HepG2 (cell line): ENCODE measurements around the gene SCYGR6. TPM values are rescaled to one million over a fixed set of nuclear protein-coding genes. Genes with fewer than 3 reads are reported as not detected.

ENCODE experiments used
- ARID2 ChIP-seq: sonication (generic); formaldehyde crosslinking; IDR thresholded peaks from 2 replicates; pipeline ENCODE4 v1.8.1; 2022; ENCODE audit warnings: mild to moderate bottlenecking, missing genetic modification reagents, borderline replicate concordance
- CBX2 ChIP-seq, 2 experiments: fragments of 200-600 bp in 1 of 2; sonication (generic); formaldehyde crosslinking in 1 of 2; IDR thresholded peaks; 2 replicates each; pipeline versions ENCODE4 v1.7.0 to v1.8.1; 2018 to 2022; ENCODE audit warnings: low read depth in 2 of 2, low read length in 1 of 2, mild to moderate bottlenecking in 1 of 2, missing genetic modification reagents in 1 of 2
- CCAR2 ChIP-seq: fragments of 200-400 bp; formaldehyde crosslinking; optimal IDR thresholded peaks from 2 replicates; pipeline ENCODE3; 2018; ENCODE audit warnings: low read depth, mild to moderate bottlenecking, low read length, moderate library complexity
- CEBPB ChIP-seq: IDR thresholded peaks from 2 replicates; pipeline ENCODE4 v1.6.1; 2011; ENCODE audit warnings: low read depth, low read length, improper control_type of control experiment, borderline replicate concordance
- ELF3 ChIP-seq: IDR thresholded peaks from 2 replicates; pipeline ENCODE4 v1.6.1; 2016; ENCODE audit warnings: missing genetic modification reagents, missing compliant biosample characterization
- ISL2 ChIP-seq: sonication (generic); formaldehyde crosslinking; IDR thresholded peaks from 2 replicates; pipeline ENCODE4 v1.5.0; 2020; ENCODE audit warnings: missing genetic modification reagents
- KAT7 ChIP-seq: IDR thresholded peaks from 2 replicates; pipeline ENCODE4 v1.6.1; 2018; ENCODE audit warnings: borderline replicate concordance, missing compliant biosample characterization
- MIER3 ChIP-seq: IDR thresholded peaks from 2 replicates; pipeline ENCODE4 v1.6.1; 2016; ENCODE audit warnings: missing compliant biosample characterization, borderline replicate concordance
- NFIC ChIP-seq: IDR thresholded peaks from 2 replicates; pipeline ENCODE4 v1.6.1; 2012; ENCODE audit warnings: mild to moderate bottlenecking, low read length, inconsistent platforms
- REL ChIP-seq: sonication (generic); formaldehyde crosslinking; conservative IDR thresholded peaks from 2 replicates; pipeline ENCODE4 v1.8.0; 2022; ENCODE audit warnings: mild to moderate bottlenecking, missing genetic modification reagents, moderate library complexity
- REST ChIP-seq, 2 experiments: IDR thresholded peaks; 2 replicates each; pipeline ENCODE4 v1.6.1; 2011 to 2012; ENCODE audit warnings: low read length in 2 of 2, borderline replicate concordance in 1 of 2, low read depth in 1 of 2, mild to moderate bottlenecking in 1 of 2, moderate library complexity in 1 of 2
- SMARCE1 ChIP-seq: fragments of 450-650 bp; IDR thresholded peaks from 2 replicates; pipeline ENCODE4 v1.6.1; 2017; ENCODE audit warnings: borderline replicate concordance
- SP1 ChIP-seq, 2 experiments: fragments of 450-650 bp in 1 of 2; sonication (generic) in 1 of 2; formaldehyde crosslinking in 1 of 2; IDR thresholded peaks; 2 replicates each; pipeline versions ENCODE4 v1.4.0 to v1.6.1; 2016 to 2020; ENCODE audit warnings: missing genetic modification reagents in 1 of 2
- SUZ12 ChIP-seq: fragments of 150-350 bp; IDR thresholded peaks from 2 replicates; pipeline ENCODE4 v1.6.1; 2014; ENCODE audit warnings: low read depth, low read length
- TIGD3 ChIP-seq: sonication (generic); formaldehyde crosslinking; IDR thresholded peaks from 2 replicates; pipeline ENCODE4 v1.5.1; 2020; ENCODE audit warnings: mild to moderate bottlenecking, missing genetic modification reagents, borderline replicate concordance
- ZBTB25 ChIP-seq: IDR thresholded peaks from 2 replicates; pipeline ENCODE4 v1.6.1; 2018; ENCODE audit warnings: missing genetic modification reagents
- ZBTB7B ChIP-seq: sonication (generic); formaldehyde crosslinking; IDR thresholded peaks from 2 replicates; pipeline ENCODE4 v1.4.0; 2020; ENCODE audit warnings: missing genetic modification reagents
- ZMYM4 ChIP-seq: sonication (generic); formaldehyde crosslinking; IDR thresholded peaks from 2 replicates; pipeline ENCODE4 v1.8.1; 2023; ENCODE audit warnings: mild to moderate bottlenecking, missing genetic modification reagents
- ZNF235 ChIP-seq: sonication (generic); formaldehyde crosslinking; IDR thresholded peaks from 2 replicates; pipeline ENCODE4 v1.8.1; 2023; ENCODE audit warnings: mild to moderate bottlenecking, missing genetic modification reagents, borderline replicate concordance
- ZNF253 ChIP-seq: sonication (generic); formaldehyde crosslinking; IDR thresholded peaks from 2 replicates; pipeline ENCODE4 v1.8.0; 2022; ENCODE audit warnings: mild to moderate bottlenecking, missing genetic modification reagents, borderline replicate concordance
- ZNF274 ChIP-seq: sonication (generic); formaldehyde crosslinking; IDR thresholded peaks from 2 replicates; pipeline ENCODE4 v1.5.1; 2020; ENCODE audit warnings: mild to moderate bottlenecking, missing genetic modification reagents
- ZNF333 ChIP-seq: sonication (generic); formaldehyde crosslinking; IDR thresholded peaks from 2 replicates; pipeline ENCODE4 v1.4.0; 2020; ENCODE audit warnings: mild to moderate bottlenecking, missing genetic modification reagents, borderline replicate concordance
- ZNF446 ChIP-seq: sonication (generic); formaldehyde crosslinking; IDR thresholded peaks from 2 replicates; pipeline ENCODE4 v1.5.0; 2020; ENCODE audit warnings: mild to moderate bottlenecking, missing genetic modification reagents
- ZNF652 ChIP-seq: IDR thresholded peaks from 2 replicates; pipeline ENCODE4 v1.6.1; 2016; ENCODE audit warnings: low read depth, borderline replicate concordance
- polyA plus RNA-seq, 8 experiments: library from polyadenylated mRNA; depleted of rRNA in 3 of 8; stranded (reverse) in 7 of 8; unstranded in 1 of 8; fragments of >200 nt; fragmentation: Illumina TruSeq in 4 of 8; extraction: Trizol in 4 of 8; gene quantifications; 2 replicates each; pipeline versions ENCODE4 v1.2.1 to v1.2.3, GENCODE V29; 2011 to 2016; ENCODE audit warnings: low read depth in 4 of 8, missing spikeins in 1 of 8, mixed read lengths in 1 of 8; ENCODE audit not compliant: insufficient read depth in 1 of 8
- total RNA-seq, 5 experiments: library from RNA; depleted of rRNA; stranded (reverse); fragments of >200 nt; fragmentation: Illumina TruSeq; extraction: Trizol; gene quantifications; 2 replicates each; pipeline ENCODE4 v1.2.3, GENCODE V29; 2016; ENCODE audit warnings: low read depth in 1 of 5

SCYGR6 gene
- total and polyA plus RNA-seq, 2 of the 13 experiments (the other 11 are each of a cell fraction or from before 2014, with no cell fraction given): not detected

GRCh38 chr2:227706859-227707258, 17.7 kb downstream of the SCYGR6 start (continued):
- TF ChIP-seq TIGD3 (CRISPR knock-in tag) (no peak), MIER3 (CRISPR knock-in tag) (0 out of 2 replicates have a peak, but pooled peaks have one; percentile 30), CBX2 (IDR thresholded peaks at IDR 0.05; ENCODE audit: low read depth, low read length) (no peak), CBX2 (CRISPR knock-in tag; IDR thresholded peaks at IDR 0.05; ENCODE audit: low read depth) (no peak), ISL2 (CRISPR knock-in tag) (no peak), CEBPB (peak; percentile 43; the same call in 1 of the 2 replicates), ZBTB25 (CRISPR knock-in tag) (no peak), REL (CRISPR knock-in tag) (no peak), SP1 (IDR thresholded peaks at IDR 0.05) (no peak), SP1 (CRISPR knock-in tag; IDR thresholded peaks at IDR 0.05) (no peak), SMARCE1 (no peak), SUZ12 (no peak), ZNF446 (CRISPR knock-in tag) (no peak), ZNF333 (CRISPR knock-in tag) (no peak), ZNF235 (CRISPR knock-in tag) (no peak), ZNF274 (CRISPR knock-in tag) (0 out of 2 replicates have a peak, but pooled peaks have one; percentile 38), ZNF253 (CRISPR knock-in tag) (no peak), ZNF652 (no peak), REST (IDR thresholded peaks at IDR 0.05; ENCODE audit: borderline replicate concordance in 1 of 2, low read depth in 1 of 2, low read length in 2 of 2) (no peak), ELF3 (CRISPR knock-in tag) (no peak), ARID2 (CRISPR knock-in tag) (no peak), NFIC (no peak), ZMYM4 (CRISPR knock-in tag) (peak; percentile 94), KAT7 (no peak), CCAR2 (no peak), ZBTB7B (0 out of 2 replicates have a peak, but pooled peaks have one; percentile 33)
